Parathyroid adenoma (tissue), 2 donors: ENCODE measurements around the gene DHH.

Experiments used
- H2AFZ ChIP-seq: fragments of 300-600 bp; sonication (generic); one replicate; pipeline ENCODE4 v1.7.0; 2017; ENCODE audit warnings: antibody characterized with exemption, mild to moderate bottlenecking
- H3K27ac ChIP-seq: fragments of 300-600 bp; sonication (generic); one replicate; pipeline ENCODE4 v1.7.0; 2017
- H3K27me3 ChIP-seq: fragments of 300-600 bp; sonication (generic); one replicate; pipeline ENCODE4 v1.7.0; 2017; ENCODE audit warnings: low read length; ENCODE audit not compliant: control insufficient read depth, insufficient read depth
- H3K36me3 ChIP-seq: fragments of 300-600 bp; sonication (generic); one replicate; pipeline ENCODE4 v1.7.0; 2017; ENCODE audit warnings: low read length; ENCODE audit not compliant: control insufficient read depth, insufficient read depth
- H3K4me1 ChIP-seq: fragments of 300-600 bp; sonication (generic); one replicate; pipeline ENCODE4 v1.7.0; 2017; ENCODE audit warnings: control low read depth
- H3K4me2 ChIP-seq: fragments of 300-600 bp; sonication (generic); one replicate; pipeline ENCODE4 v1.7.0; 2017; ENCODE audit warnings: low read length
- H3K4me3 ChIP-seq: fragments of 300-600 bp; sonication (generic); one replicate; pipeline ENCODE4 v1.7.0; 2017; ENCODE audit warnings: low read depth, low read length
- H3K79me2 ChIP-seq: fragments of 300-600 bp; sonication (generic); one replicate; pipeline ENCODE4 v1.7.0; 2017; ENCODE audit warnings: control low read depth
- H3K9ac ChIP-seq: fragments of 300-600 bp; sonication (generic); one replicate; pipeline ENCODE4 v1.7.0; 2017; ENCODE audit warnings: mild to moderate bottlenecking
- H3K9me3 ChIP-seq: fragments of 300-600 bp; sonication (generic); one replicate; pipeline ENCODE4 v1.7.0; 2017; ENCODE audit warnings: low read length; ENCODE audit not compliant: control insufficient read depth
- TF ChIP-seq, protein P1 (sequence below): fragments of 300-600 bp; sonication (generic); IDR thresholded peaks from one replicate; pipeline ENCODE4 v1.7.0; 2017; ENCODE audit warnings: antibody characterized with exemption, mild to moderate bottlenecking
- donor health status: primary hyperparathyroidism.

DHH gene

DNA sequence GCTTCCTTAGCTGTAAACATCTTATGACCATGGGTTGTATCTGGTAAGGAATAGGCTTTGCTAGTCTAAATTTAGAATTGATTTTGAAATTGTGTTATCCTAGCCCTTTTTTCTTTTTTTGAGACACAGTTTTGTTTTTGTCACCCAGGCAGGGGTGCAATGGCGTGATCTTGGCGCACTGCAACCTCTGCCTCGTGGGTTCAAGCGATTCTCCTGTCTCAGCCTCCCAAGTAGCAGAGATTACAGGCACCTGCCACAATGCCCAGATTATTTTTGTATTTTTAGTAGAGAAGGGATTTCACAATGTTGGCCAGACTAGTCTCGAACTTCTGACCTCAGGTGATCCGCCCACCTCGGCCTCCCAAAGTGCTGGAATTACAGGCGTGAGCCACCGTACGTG lies 39.0 kb upstream of the DHH start:
- Histone ChIP-seq H3K36me3 (no peaks in the 10 kb centered on the region), H3K4me3 (no peak overlapping the region), H3K27me3 (no peaks in the 10 kb centered on the region), H3K4me2 (no peak overlapping the region), H3K9me3 (no peaks in the 10 kb centered on the region), H3K9ac (no peak overlapping the region), H3K27ac (no peak overlapping the region), H3K79me2 (peaks cover 2% of the 10 kb centered on the region), H3K4me1 (peaks cover 11% of the 10 kb centered on the region), H2AFZ (no peak overlapping the region)
- TF ChIP-seq, protein P1, sequence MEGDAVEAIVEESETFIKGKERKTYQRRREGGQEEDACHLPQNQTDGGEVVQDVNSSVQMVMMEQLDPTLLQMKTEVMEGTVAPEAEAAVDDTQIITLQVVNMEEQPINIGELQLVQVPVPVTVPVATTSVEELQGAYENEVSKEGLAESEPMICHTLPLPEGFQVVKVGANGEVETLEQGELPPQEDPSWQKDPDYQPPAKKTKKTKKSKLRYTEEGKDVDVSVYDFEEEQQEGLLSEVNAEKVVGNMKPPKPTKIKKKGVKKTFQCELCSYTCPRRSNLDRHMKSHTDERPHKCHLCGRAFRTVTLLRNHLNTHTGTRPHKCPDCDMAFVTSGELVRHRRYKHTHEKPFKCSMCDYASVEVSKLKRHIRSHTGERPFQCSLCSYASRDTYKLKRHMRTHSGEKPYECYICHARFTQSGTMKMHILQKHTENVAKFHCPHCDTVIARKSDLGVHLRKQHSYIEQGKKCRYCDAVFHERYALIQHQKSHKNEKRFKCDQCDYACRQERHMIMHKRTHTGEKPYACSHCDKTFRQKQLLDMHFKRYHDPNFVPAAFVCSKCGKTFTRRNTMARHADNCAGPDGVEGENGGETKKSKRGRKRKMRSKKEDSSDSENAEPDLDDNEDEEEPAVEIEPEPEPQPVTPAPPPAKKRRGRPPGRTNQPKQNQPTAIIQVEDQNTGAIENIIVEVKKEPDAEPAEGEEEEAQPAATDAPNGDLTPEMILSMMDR: no peak

DNA sequence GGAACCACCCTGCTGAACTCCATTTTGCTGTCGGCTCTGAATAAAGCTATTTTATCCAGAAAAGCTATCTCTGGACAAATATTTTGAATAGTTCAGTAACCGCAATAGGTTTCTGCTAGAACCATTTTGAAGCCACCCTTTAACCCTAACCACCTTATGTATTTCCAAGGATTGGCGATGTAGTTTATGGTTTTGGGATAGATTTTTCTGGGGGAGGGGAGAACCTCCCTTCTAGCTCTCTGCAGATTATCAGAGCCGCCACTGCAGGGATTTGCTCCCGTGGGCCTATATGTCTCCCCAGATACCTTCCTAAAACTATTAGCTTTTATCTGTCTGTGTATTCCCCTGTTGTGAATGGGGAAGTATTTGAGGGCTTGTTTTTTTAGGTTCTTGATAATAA lies 38.4 kb upstream of the DHH start:
- Histone ChIP-seq H3K4me3 (no peak overlapping the region), H3K4me2 (no peak overlapping the region), H3K36me3 (no peaks in the 10 kb centered on the region), H3K27me3 (no peaks in the 10 kb centered on the region), H3K27ac (no peak overlapping the region), H3K9me3 (no peaks in the 10 kb centered on the region), H3K4me1 (peaks cover 11% of the 10 kb centered on the region), H3K9ac (no peak overlapping the region), H2AFZ (no peak overlapping the region), H3K79me2 (peaks cover 2% of the 10 kb centered on the region)
- TF ChIP-seq, protein P1: no peak

DNA sequence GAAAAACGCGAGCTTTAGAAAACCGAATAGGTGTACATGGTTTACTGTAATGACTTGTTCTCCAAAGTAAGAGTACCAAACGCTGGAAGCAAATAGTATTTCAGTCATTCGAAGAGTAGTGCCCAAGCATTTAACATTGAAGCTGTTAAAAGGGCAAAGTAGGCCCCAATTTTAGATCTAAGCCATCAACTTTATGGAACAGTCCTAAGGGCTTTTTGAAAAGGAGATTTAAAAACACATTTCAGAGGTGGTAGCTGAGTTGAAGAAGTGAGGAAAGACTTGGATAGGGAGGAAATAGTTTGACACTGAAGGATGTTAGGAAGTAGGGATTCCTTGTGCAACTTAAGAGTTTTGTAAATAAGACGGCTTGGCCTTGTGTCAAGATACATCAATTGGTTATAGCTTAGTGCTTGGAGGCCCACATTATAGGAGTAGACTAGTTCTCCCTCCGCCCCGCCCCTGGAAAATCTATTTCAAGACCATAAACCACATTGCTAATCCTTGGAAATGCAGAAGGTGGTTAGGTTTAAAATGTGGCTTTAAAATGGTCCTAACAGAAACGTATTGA lies 37.4 kb upstream of the DHH start:
- H3K27ac ChIP-seq: peak overlapping the region; percentile 75
- no peaks in the 10 kb centered on the region for H3K27me3 ChIP-seq
- no peak overlapping the region for H3K9ac ChIP-seq
- H3K4me2 ChIP-seq: peak overlapping the region; percentile 56
- H3K4me3 ChIP-seq: peak overlapping the region; percentile 95
- no peaks in the 10 kb centered on the region for H3K9me3 ChIP-seq
- peaks cover 2% of the 10 kb centered on the region for H3K79me2 ChIP-seq
- H3K4me1 ChIP-seq: peaks cover 11% of the 10 kb centered on the region
- TF ChIP-seq, protein P1: no peak
- H2AFZ ChIP-seq: peak overlapping the region; percentile 76
- no peaks in the 10 kb centered on the region for H3K36me3 ChIP-seq

DNA sequence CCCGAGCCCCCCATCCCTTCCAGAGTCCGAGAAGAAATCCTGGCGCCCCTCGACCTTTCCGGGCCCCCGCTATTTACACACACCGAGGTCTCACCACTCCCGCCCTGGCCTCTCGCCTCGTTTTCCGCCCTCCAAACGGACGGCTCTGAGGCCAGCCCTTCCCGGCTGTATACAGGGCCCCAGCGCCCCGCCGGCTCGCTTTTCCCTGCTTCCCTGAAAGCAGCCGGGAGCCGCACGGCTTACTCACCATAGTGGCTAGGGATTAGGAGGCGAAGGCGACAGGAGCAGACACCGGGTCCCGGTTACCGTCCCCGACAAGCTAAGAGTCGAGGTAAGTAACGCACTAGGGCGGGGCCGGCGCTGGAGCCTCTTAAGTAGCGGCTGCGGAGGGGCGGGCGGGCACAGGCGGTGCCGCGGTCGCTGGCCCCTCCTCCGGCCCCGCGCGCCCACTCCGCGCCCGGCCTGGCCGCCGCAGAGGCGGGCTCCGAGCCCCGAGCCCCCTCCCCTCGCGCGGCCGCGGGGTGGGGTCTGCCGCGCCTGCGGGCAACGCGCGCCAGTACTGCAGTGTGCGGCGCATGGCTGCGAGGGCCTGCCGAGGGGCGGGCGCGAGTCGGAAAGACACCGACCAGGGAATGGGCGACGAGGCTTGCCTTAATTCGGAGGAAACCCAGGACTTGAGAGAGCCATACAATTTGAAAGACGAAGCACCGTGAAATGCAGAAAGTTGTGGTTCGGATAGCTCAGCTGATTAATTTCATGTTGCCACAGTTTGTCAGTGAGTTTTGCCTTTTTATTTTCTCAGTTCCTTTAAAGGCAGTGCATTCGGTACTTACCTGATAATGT lies 36.7 kb upstream of the DHH start, which contains the start of gene TUBA1B:
Gene TUBA1B (minus strand): TSS at position 345 of the 843 bp plus-strand sequence. CDS start 95 bp downstream, at position 250.
- H3K27me3 ChIP-seq: no peaks in the 10 kb centered on the region
- peak within 1 kb of the TSS; percentile 79 for H3K4me2 ChIP-seq
- no peaks in the 10 kb centered on the region for H3K36me3 ChIP-seq
- H3K4me1 ChIP-seq: peaks cover 11% of the 10 kb centered on the region
- TF ChIP-seq, protein P1: no peak
- H3K9ac ChIP-seq: peak within 1 kb of the TSS; percentile 99
- H3K4me3 ChIP-seq: peak within 1 kb of the TSS; percentile 95
- H3K79me2 ChIP-seq: peaks cover 2% of the 10 kb centered on the region
- H3K9me3 ChIP-seq: no peaks in the 10 kb centered on the region
- H2AFZ ChIP-seq: peak within 1 kb of the TSS; percentile 88
- peak within 1 kb of the TSS; percentile 96 for H3K27ac ChIP-seq
